Esophagus muscularis mucosa (tissue), 3 donors: ENCODE measurements around the gene GBA2.

Experiments used
- POLR2A ChIP-seq: fragments of 450-650 bp; IDR thresholded peaks from one replicate; pipeline ENCODE4 v1.6.1; 2017; ENCODE audit warnings: antibody characterized with exemption, moderate library complexity, mild to moderate bottlenecking, low read depth
- POLR2AphosphoS5 ChIP-seq, 2 donors: sonication (generic); formaldehyde crosslinking; IDR thresholded peaks; one replicate each; pipeline ENCODE4 v1.6.1; 2017; ENCODE audit warnings: antibody characterized with exemption in 2 of 2
- TF ChIP-seq, protein P1 (sequence below), 3 experiments: fragments of 200-600 bp in 2 of 3; fragments of 450-650 bp in 1 of 3; sonication (generic) in 2 of 3; IDR thresholded peaks; one replicate each; pipeline ENCODE4 v1.5.1; 2017 to 2019; ENCODE audit warnings: antibody characterized with exemption in 3 of 3, mild to moderate bottlenecking in 2 of 3, moderate library complexity in 1 of 3

GRCh38 chr9:35705372-35705771, 43.7 kb downstream of the GBA2 start:
- TF ChIP-seq, protein P1, sequence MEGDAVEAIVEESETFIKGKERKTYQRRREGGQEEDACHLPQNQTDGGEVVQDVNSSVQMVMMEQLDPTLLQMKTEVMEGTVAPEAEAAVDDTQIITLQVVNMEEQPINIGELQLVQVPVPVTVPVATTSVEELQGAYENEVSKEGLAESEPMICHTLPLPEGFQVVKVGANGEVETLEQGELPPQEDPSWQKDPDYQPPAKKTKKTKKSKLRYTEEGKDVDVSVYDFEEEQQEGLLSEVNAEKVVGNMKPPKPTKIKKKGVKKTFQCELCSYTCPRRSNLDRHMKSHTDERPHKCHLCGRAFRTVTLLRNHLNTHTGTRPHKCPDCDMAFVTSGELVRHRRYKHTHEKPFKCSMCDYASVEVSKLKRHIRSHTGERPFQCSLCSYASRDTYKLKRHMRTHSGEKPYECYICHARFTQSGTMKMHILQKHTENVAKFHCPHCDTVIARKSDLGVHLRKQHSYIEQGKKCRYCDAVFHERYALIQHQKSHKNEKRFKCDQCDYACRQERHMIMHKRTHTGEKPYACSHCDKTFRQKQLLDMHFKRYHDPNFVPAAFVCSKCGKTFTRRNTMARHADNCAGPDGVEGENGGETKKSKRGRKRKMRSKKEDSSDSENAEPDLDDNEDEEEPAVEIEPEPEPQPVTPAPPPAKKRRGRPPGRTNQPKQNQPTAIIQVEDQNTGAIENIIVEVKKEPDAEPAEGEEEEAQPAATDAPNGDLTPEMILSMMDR (IDR thresholded peaks at IDR 0.05): no peak
- no peak for TF ChIP-seq POLR2AphosphoS5 (IDR thresholded peaks at IDR 0.05)
- TF ChIP-seq POLR2A: no peak
